ENCODE data around the gene HDAC4. TPM values are rescaled to one million over a fixed set of nuclear protein-coding genes. Genes with fewer than 3 reads are reported as not detected.

The HDAC4 gene
- total RNA-seq, 6 donors from 2014 or later, result 16.1 to 108 (median 45.0) TPM

DNA sequence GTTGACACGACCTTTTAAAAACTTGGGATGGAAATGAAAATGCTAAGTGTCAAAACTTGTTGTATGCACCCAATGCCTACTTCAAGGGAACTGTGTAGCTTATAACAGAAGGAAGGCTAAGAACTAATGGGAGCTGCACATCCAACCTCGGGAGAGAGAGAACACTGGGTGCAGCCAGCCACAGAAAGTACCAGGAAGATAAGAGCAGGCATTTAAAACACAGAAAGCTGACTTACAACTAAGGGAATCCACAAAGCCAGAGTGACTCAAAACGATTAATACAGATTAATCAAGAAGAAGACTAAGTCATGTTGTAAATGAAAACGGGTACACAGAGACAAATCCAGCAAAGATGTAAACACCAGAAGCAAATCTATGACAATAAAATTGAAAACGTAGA lies 113.4 kb downstream of the HDAC4 start:
- Histone ChIP-seq H3K27me3 (no peaks in the 10 kb centered on the region), H3K36me3 (no peaks in the 10 kb centered on the region), H3K27ac (peak overlapping the region in 1 of 4 donors; percentile 82), H3K4me1 (peaks cover 21 to 52% (median 27%) of the 10 kb centered on the region in 4 donors), H3K4me3 (no peak overlapping the region), H3K9me3 (no peaks in the 10 kb centered on the region)
- no peak for DNase-seq
- no peak for TF ChIP-seq POLR2A (IDR thresholded peaks at IDR 0.05)
- TF ChIP-seq, protein P1, sequence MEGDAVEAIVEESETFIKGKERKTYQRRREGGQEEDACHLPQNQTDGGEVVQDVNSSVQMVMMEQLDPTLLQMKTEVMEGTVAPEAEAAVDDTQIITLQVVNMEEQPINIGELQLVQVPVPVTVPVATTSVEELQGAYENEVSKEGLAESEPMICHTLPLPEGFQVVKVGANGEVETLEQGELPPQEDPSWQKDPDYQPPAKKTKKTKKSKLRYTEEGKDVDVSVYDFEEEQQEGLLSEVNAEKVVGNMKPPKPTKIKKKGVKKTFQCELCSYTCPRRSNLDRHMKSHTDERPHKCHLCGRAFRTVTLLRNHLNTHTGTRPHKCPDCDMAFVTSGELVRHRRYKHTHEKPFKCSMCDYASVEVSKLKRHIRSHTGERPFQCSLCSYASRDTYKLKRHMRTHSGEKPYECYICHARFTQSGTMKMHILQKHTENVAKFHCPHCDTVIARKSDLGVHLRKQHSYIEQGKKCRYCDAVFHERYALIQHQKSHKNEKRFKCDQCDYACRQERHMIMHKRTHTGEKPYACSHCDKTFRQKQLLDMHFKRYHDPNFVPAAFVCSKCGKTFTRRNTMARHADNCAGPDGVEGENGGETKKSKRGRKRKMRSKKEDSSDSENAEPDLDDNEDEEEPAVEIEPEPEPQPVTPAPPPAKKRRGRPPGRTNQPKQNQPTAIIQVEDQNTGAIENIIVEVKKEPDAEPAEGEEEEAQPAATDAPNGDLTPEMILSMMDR (IDR thresholded peaks at IDR 0.05), result no peak
- no peak for TF ChIP-seq EP300 (IDR thresholded peaks at IDR 0.05)
- TF ChIP-seq POLR2AphosphoS5 (IDR thresholded peaks at IDR 0.05), result no peak
- WGBS, 2 donors, result 73 to 84% methylated on average over 5 of the region's 5 CpGs
- no peak for ATAC-seq (ENCODE audit: low FRiP score in 2 of 2)

DNA sequence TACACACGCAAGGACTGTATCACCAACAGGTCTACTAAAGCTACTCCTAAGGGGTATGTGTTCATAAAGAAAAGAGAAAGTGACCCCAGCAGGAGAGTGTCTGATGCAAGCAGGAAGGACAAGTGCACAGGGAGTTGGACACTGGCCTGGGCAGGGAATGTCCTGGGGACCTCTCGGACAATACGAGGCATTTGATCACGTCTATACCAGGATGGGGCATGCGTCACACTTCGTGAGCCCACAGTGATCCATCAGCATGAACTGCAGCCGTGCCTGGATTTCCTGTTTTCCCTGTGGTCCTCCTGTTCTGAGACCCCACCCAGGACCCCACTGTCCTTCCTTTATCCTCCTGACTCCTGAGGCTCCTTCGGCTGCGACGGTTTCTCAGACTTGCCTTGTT lies 113.9 kb downstream of the HDAC4 start:
- no peak overlapping the region for H3K4me3 ChIP-seq
- no peak for DNase-seq
- H3K36me3 ChIP-seq, result no peaks in the 10 kb centered on the region
- WGBS, 2 donors, result 70 to 82% methylated on average over 10 of the region's 10 CpGs
- no peaks in the 10 kb centered on the region for H3K27me3 ChIP-seq
- peaks cover 21 to 50% (median 27%) of the 10 kb centered on the region in 4 donors for H3K4me1 ChIP-seq
- no peak for ATAC-seq (ENCODE audit: low FRiP score in 2 of 2)
- H3K27ac ChIP-seq, result peak overlapping the region in 1 of 4 donors; percentile 82
- H3K9me3 ChIP-seq, result no peaks in the 10 kb centered on the region
- TF ChIP-seq POLR2A (IDR thresholded peaks at IDR 0.05) (no peak), POLR2AphosphoS5 (IDR thresholded peaks at IDR 0.05) (peak; percentile 40 to 51), EP300 (IDR thresholded peaks at IDR 0.05) (peak in 2 of 4 donors; percentile 15 to 44)
- TF ChIP-seq, protein P1 (IDR thresholded peaks at IDR 0.05), result no peak

DNA sequence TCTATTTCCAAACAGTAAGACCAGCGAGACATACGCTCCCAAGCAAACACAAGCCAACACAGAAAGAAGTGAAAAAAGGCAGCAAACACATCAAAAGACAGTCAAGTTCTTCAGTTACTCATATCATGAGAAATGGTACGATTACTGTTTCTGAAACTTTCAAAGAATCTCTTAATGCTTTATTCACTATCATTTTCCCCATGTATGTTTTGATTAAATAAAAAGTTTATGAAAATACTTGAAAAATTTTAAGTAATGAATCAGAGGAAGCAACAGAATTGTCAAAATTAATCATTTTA lies 114.9 kb downstream of the HDAC4 start:
- H3K4me3 ChIP-seq, result no peak overlapping the region
- H3K27me3 ChIP-seq, result no peaks in the 10 kb centered on the region
- peaks cover 21 to 40% (median 26%) of the 10 kb centered on the region in 4 donors for H3K4me1 ChIP-seq
- TF ChIP-seq, protein P1 (IDR thresholded peaks at IDR 0.05), result no peak
- TF ChIP-seq POLR2AphosphoS5 (IDR thresholded peaks at IDR 0.05) (no peak), POLR2A (IDR thresholded peaks at IDR 0.05) (no peak), EP300 (IDR thresholded peaks at IDR 0.05) (no peak)
- ATAC-seq (ENCODE audit: low FRiP score in 2 of 2), result no peak
- 88 to 90% methylated on average over 3 of the region's 3 CpGs for WGBS, 2 donors
- H3K9me3 ChIP-seq, result no peaks in the 10 kb centered on the region
- no peak for DNase-seq
- H3K27ac ChIP-seq, result peak overlapping the region in 2 of 4 donors; percentile 56 to 82
- no peaks in the 10 kb centered on the region for H3K36me3 ChIP-seq

DNA sequence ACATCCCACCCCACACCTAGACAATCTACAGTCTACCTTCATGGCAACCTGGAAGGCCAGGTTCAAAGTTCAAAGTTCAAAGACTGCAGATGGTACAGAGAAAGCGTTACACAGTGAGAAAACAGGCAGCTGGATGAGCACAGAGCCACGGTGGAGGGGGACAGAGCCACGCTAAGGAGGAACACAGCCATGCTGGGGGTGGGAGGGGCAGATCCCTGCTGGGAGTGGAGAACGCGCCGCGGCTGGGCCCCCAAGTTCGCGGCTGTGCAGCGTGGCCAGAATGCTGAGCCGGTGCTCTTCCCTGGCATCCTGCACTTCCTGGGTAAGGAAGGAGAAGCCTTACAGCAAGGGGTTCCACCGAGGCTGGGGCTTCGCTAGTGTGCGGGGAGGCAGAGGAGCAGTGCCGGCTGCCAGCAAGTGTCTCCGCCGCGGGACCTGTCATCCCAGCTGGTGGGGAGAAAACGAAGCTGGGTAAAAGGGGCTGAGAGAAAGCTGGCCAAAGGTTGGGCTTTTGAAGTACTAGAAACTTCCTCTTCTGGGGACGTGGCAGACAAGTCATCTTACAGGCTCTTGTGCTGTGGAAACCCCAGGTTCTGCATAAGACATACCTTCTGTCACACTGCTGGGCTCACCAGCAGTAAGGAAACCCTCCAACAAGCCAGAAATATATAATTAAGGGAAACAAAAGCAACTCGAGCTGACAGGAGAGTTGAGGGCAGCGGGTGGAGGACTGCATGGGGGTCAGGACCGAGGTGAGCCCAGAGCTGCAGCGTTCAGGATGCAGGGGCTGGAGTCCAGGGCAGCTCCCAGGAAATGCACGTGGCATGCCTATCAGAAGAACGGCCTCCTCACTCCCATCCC lies 115.5 kb downstream of the HDAC4 start:
- ATAC-seq (ENCODE audit: low FRiP score in 2 of 2) (peak; percentile 52 to 59), DNase-seq (peak in 1 of 2 donors; percentile 78)
- no peaks in the 10 kb centered on the region for H3K9me3 ChIP-seq
- H3K27ac ChIP-seq, result peak overlapping the region; percentile 18 to 82 (median 64)
- no peaks in the 10 kb centered on the region for H3K27me3 ChIP-seq
- TF ChIP-seq, protein P1 (IDR thresholded peaks at IDR 0.05), result no peak
- peak in 1 of 4 donors; percentile 13 for TF ChIP-seq POLR2A (IDR thresholded peaks at IDR 0.05)
- 38 to 55% methylated on average over 22 to 26 of the region's 26 CpGs for WGBS, 2 donors
- H3K4me1 ChIP-seq, result peaks cover 22 to 40% (median 27%) of the 10 kb centered on the region in 4 donors
- no peaks in the 10 kb centered on the region for H3K36me3 ChIP-seq
- H3K4me3 ChIP-seq, result peak overlapping the region in 3 of 4 donors; percentile 7 to 32 (median 29)
